ENCODE results near the gene LRIG2. TPM values are rescaled to one million over a fixed set of nuclear protein-coding genes. Genes with fewer than 3 reads are reported as not detected.

LRIG2 gene
- total and polyA plus RNA-seq, 2 of the 13 experiments (the other 11 are each of a cell fraction or from before 2014, with no cell fraction given): 8.1 to 12.2 TPM

- TF ChIP-seq ATF3 (CRISPR knock-in tag; IDR thresholded peaks at IDR 0.05): no peak
- 0 out of 2 replicates have a peak, but pooled peaks have one; percentile 10 for TF ChIP-seq SPEN (CRISPR knock-in tag; IDR thresholded peaks at IDR 0.05; ENCODE audit: low read depth)
- no peak for TF ChIP-seq KLF12 (CRISPR knock-in tag; IDR thresholded peaks at IDR 0.05; ENCODE audit: borderline replicate concordance)
- TF ChIP-seq, protein P1, sequence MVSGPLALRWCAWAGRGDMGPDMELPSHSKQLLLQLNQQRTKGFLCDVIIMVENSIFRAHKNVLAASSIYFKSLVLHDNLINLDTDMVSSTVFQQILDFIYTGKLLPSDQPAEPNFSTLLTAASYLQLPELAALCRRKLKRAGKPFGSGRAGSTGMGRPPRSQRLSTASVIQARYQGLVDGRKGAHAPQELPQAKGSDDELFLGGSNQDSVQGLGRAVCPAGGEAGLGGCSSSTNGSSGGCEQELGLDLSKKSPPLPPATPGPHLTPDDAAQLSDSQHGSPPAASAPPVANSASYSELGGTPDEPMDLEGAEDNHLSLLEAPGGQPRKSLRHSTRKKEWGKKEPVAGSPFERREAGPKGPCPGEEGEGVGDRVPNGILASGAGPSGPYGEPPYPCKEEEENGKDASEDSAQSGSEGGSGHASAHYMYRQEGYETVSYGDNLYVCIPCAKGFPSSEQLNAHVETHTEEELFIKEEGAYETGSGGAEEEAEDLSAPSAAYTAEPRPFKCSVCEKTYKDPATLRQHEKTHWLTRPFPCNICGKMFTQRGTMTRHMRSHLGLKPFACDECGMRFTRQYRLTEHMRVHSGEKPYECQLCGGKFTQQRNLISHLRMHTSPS (CRISPR knock-in tag; IDR thresholded peaks at IDR 0.05; ENCODE audit: low read depth): no peak
- TF ChIP-seq NAIF1 (CRISPR knock-in tag; IDR thresholded peaks at IDR 0.05; ENCODE audit: borderline replicate concordance): peak; percentile 57; the same call in 1 of the 2 replicates
- TF ChIP-seq PCBP2 (optimal IDR thresholded peaks at IDR 0.05; ENCODE audit: low read depth, low read length, poor library complexity, severe bottlenecking): no peak
- TF ChIP-seq ZEB1 (IDR thresholded peaks at IDR 0.05; ENCODE audit: insufficient replicate concordance, low read depth): no peak
- TF ChIP-seq ZNF577 (CRISPR knock-in tag; IDR thresholded peaks at IDR 0.05; ENCODE audit: borderline replicate concordance, low read depth): no peak
- TF ChIP-seq GTF2F1 (IDR thresholded peaks at IDR 0.05; ENCODE audit: low read length): no peak
- TF ChIP-seq ZNF703 (CRISPR knock-in tag; IDR thresholded peaks at IDR 0.05; ENCODE audit: borderline replicate concordance): no peak
- TF ChIP-seq ZNF382 (CRISPR knock-in tag; IDR thresholded peaks at IDR 0.05; ENCODE audit: borderline replicate concordance): no peak
- TF ChIP-seq, protein P2, sequence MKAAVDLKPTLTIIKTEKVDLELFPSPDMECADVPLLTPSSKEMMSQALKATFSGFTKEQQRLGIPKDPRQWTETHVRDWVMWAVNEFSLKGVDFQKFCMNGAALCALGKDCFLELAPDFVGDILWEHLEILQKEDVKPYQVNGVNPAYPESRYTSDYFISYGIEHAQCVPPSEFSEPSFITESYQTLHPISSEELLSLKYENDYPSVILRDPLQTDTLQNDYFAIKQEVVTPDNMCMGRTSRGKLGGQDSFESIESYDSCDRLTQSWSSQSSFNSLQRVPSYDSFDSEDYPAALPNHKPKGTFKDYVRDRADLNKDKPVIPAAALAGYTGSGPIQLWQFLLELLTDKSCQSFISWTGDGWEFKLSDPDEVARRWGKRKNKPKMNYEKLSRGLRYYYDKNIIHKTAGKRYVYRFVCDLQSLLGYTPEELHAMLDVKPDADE (CRISPR knock-in tag; IDR thresholded peaks at IDR 0.05): no peak
- no peak for TF ChIP-seq ZBTB44 (CRISPR knock-in tag; IDR thresholded peaks at IDR 0.05)
- TF ChIP-seq ZNF549 (CRISPR knock-in tag; IDR thresholded peaks at IDR 0.05): no peak
- no peak for TF ChIP-seq SMARCE1 (IDR thresholded peaks at IDR 0.05; ENCODE audit: borderline replicate concordance)
- TF ChIP-seq HNRNPK (IDR thresholded peaks at IDR 0.05; ENCODE audit: low read depth, low read length, poor library complexity, severe bottlenecking): no peak
- no peak for TF ChIP-seq CREBL2 (CRISPR knock-in tag; IDR thresholded peaks at IDR 0.05; ENCODE audit: borderline replicate concordance)
- no peak for TF ChIP-seq MYNN (CRISPR knock-in tag; IDR thresholded peaks at IDR 0.05; ENCODE audit: low read depth)
- no peak for TF ChIP-seq TEAD2 (CRISPR knock-in tag; IDR thresholded peaks at IDR 0.05)
- TF ChIP-seq NFE2 (CRISPR knock-in tag; IDR thresholded peaks at IDR 0.05): no peak
- TF ChIP-seq ATF4 (CRISPR knock-in tag; IDR thresholded peaks at IDR 0.05): no peak
- no peak for TF ChIP-seq ZNF333 (CRISPR knock-in tag; IDR thresholded peaks at IDR 0.05; ENCODE audit: borderline replicate concordance)
- TF ChIP-seq ZNF367 (CRISPR knock-in tag; IDR thresholded peaks at IDR 0.05; ENCODE audit: borderline replicate concordance): no peak
- no peak for TF ChIP-seq MED8 (CRISPR knock-in tag; IDR thresholded peaks at IDR 0.05; ENCODE audit: insufficient replicate concordance)
- TF ChIP-seq ZNF670 (CRISPR knock-in tag; IDR thresholded peaks at IDR 0.05; ENCODE audit: borderline replicate concordance): no peak
Measured at GRCh38 chr1:113073479-113073950, 517 bp downstream of the LRIG2 start (continued).

Measured in HepG2 (cell line).